Naive thymus-derived CD4-positive, alpha-beta T cell (primary cell): ENCODE data around the gene CCDC87. TPM values are rescaled to one million over a fixed set of nuclear protein-coding genes. Genes with fewer than 3 reads are reported as not detected.
A peak's percentile ranks its signal among the peaks of the same experiment; 100 is the strongest.

Experiments used
- ATAC-seq: fragments of 150-1000 bp; cut with Tn5 transposase; 2 replicates; pipeline ENCODE4 v1.10.0; 2021; ENCODE audit warnings: mild to moderate bottlenecking, moderate library complexity
- CTCF ChIA-PET: fragments of 350-600 bp; sonication (Branson Sonifier 250); formaldehyde crosslinking; loops from one replicate; lab custom pipeline; 2021; ENCODE audit warnings: antibody characterized with exemption; lab: Charles Lee
- POLR2A ChIA-PET: fragments of 350-600 bp; sonication (Branson Sonifier 250); formaldehyde crosslinking; loops from one replicate; lab custom pipeline; 2021; ENCODE audit warnings: antibody characterized with exemption, inconsistent platforms; lab: Charles Lee
- DNase-seq, 9 donors: peaks; one replicate each; pipeline versions ENCODE4 v3.0.0 to v3.0.0-alpha.2; 2020 to 2022; ENCODE audit warnings: mixed read lengths in 1 of 9
- H3K27ac ChIP-seq: one replicate; pipeline ENCODE4 v1.7.0; 2013; ENCODE audit warnings: mild to moderate bottlenecking, low read depth, low read length, moderate library complexity
- H3K27me3 ChIP-seq, 2 donors: one replicate each; pipeline ENCODE4 v1.7.0; 2013; ENCODE audit warnings: low read length in 2 of 2, mild to moderate bottlenecking in 2 of 2, moderate library complexity in 2 of 2; ENCODE audit not compliant: control insufficient read depth in 2 of 2, insufficient read depth in 2 of 2
- H3K36me3 ChIP-seq, 3 experiments: 1 replicate in 2 of 3; 2 replicates in 1 of 3; pipeline ENCODE4 v1.7.0; 2013; ENCODE audit warnings: low read length in 3 of 3, mild to moderate bottlenecking in 3 of 3, moderate library complexity in 1 of 3; ENCODE audit not compliant: insufficient read depth in 3 of 3, control insufficient read depth in 2 of 3
- H3K4me1 ChIP-seq, 2 donors: one replicate each; pipeline ENCODE4 v1.7.0; 2013; ENCODE audit warnings: low read length in 2 of 2, mild to moderate bottlenecking in 2 of 2, moderate library complexity in 1 of 2; ENCODE audit not compliant: control insufficient read depth in 2 of 2, insufficient read depth in 2 of 2
- H3K4me3 ChIP-seq: 2 replicates; pipeline ENCODE4 v1.7.0; 2013; ENCODE audit warnings: mild to moderate bottlenecking, low read length
- H3K9me3 ChIP-seq, 3 experiments: 1 replicate in 2 of 3; 2 replicates in 1 of 3; pipeline ENCODE4 v1.7.0; 2013; ENCODE audit warnings: low read length in 3 of 3; ENCODE audit not compliant: control insufficient read depth in 2 of 3
- H3K27ac Mint-ChIP-seq, 9 donors: one replicate each; pipeline ENCODE4 v1.8.0; 2020 to 2022; ENCODE audit warnings: mixed read lengths in 9 of 9, mild to moderate bottlenecking in 8 of 9, moderate library complexity in 5 of 9, inconsistent platforms in 2 of 9
- H3K27me3 Mint-ChIP-seq, 5 donors: one replicate each; pipeline ENCODE4 v1.8.0; 2021 to 2022; ENCODE audit warnings: mixed read lengths in 5 of 5, mild to moderate bottlenecking in 1 of 5
- H3K36me3 Mint-ChIP-seq, 5 donors: one replicate each; pipeline ENCODE4 v1.8.0; 2020 to 2022; ENCODE audit warnings: mixed read lengths in 5 of 5, mild to moderate bottlenecking in 3 of 5, inconsistent platforms in 1 of 5
- H3K4me1 Mint-ChIP-seq, 7 donors: one replicate each; pipeline ENCODE4 v1.8.0; 2020 to 2022; ENCODE audit warnings: mixed read lengths in 7 of 7, mild to moderate bottlenecking in 3 of 7, inconsistent platforms in 1 of 7
- H3K4me3 Mint-ChIP-seq, 10 donors: one replicate each; pipeline ENCODE4 v1.8.0; 2020 to 2022; ENCODE audit warnings: mild to moderate bottlenecking in 10 of 10, mixed read lengths in 10 of 10, moderate library complexity in 6 of 10, inconsistent platforms in 2 of 10
- H3K9me3 Mint-ChIP-seq, 11 donors: one replicate each; pipeline ENCODE4 v1.8.0; 2020 to 2022; ENCODE audit warnings: mixed read lengths in 11 of 11, mild to moderate bottlenecking in 4 of 11, inconsistent platforms in 1 of 11, moderate library complexity in 1 of 11
- intact Hi-C, 2 donors: fragments of 100-400 bp; cut with micrococcal nuclease; formaldehyde crosslinking; loops; one replicate each; pipeline ENCODE4 v1.15.1; 2023
- polyA plus RNA-seq, 2 donors: library from polyadenylated mRNA; unstranded; fragments of 300-500 nt; fragmentation: Illumina TruSeq; gene quantifications; one replicate each; pipeline ENCODE4 v1.2.3, GENCODE V29; 2021
- total RNA-seq, 6 experiments: library from RNA in 5 of 6; stranded (reverse) in 5 of 6; gene quantifications; 1 replicate in 5 of 6; 2 replicates in 1 of 6; pipeline ENCODE4 v1.2.3 and lab custom pipeline; 2021 to 2026

CCDC87 gene
- total and polyA plus RNA-seq, 7 experiments from 2014 or later = 0.11 to 1.2 (median 0.60) TPM; not detected in 3

- Histone ChIP-seq H3K4me3 (no peak overlapping the region), H3K27ac (no peak overlapping the region), H3K27me3 (no peaks in the 10 kb centered on the region), H3K9me3 (no peaks in the 10 kb centered on the region), H3K4me1 (peaks cover 0 to 6% of the 10 kb centered on the region in 2 donors), H3K36me3 (no peaks in the 10 kb centered on the region)
- Mint-ChIP-seq H3K4me3 (no peak overlapping the region), H3K9me3 (peaks cover 0 to 13% (median 4%) of the 10 kb centered on the region in 11 donors), H3K36me3 (peaks cover 0 to 5% (median 0%) of the 10 kb centered on the region in 5 donors), H3K27me3 (peaks cover 0 to 13% (median 3%) of the 10 kb centered on the region in 5 donors), H3K27ac (no peak overlapping the region), H3K4me1 (peaks cover 0 to 11% (median 8%) of the 10 kb centered on the region in 7 donors)
- intact Hi-C loops = no loop called here
- ATAC-seq (no peak), DNase-seq (no peak)
- ChIA-PET CTCF (interaction anchor here (0.6 to 7.9 kb wide), 4 partner anchors 10 to 193 kb away, joined by 3 to 137 read pairs (median 4); partner anchors contain the start of gene RBM4B), POLR2A (interaction anchor here (0.9 to 3.2 kb wide), 2 partner anchors 35 to 97 kb away, joined by 5 to 27 read pairs; partner anchors contain the start of genes RBM14 and RBM4B)
Observed at GRCh38 chr11:66581261-66581660, 11.6 kb downstream of the CCDC87 start.

GRCh38 chr11:66580803-66581202 is 12.1 kb downstream of the CCDC87 start:
- Mint-ChIP-seq H3K27ac (no peak overlapping the region), H3K9me3 (peaks cover 0 to 13% (median 4%) of the 10 kb centered on the region in 11 donors), H3K27me3 (peaks cover 0 to 13% (median 3%) of the 10 kb centered on the region in 5 donors), H3K36me3 (peaks cover 0 to 5% (median 0%) of the 10 kb centered on the region in 5 donors), H3K4me1 (peaks cover 0 to 11% (median 8%) of the 10 kb centered on the region in 7 donors), H3K4me3 (no peak overlapping the region)
- CTCF ChIA-PET = interaction anchor here (0.6 to 7.9 kb wide), 5 partner anchors 10 to 192 kb away, joined by 3 to 137 read pairs (median 4); partner anchors contain the start of genes CCDC87, CCS and RBM4B
- intact Hi-C loops = no loop called here
- H3K27me3 ChIP-seq = no peaks in the 10 kb centered on the region
- no peak overlapping the region for H3K27ac ChIP-seq
- H3K36me3 ChIP-seq = no peaks in the 10 kb centered on the region
- H3K4me3 ChIP-seq = no peak overlapping the region
- no peak for ATAC-seq
- DNase-seq = peak in 1 of 9 donors; percentile 28
- H3K9me3 ChIP-seq = no peaks in the 10 kb centered on the region
- peaks cover 0 to 6% of the 10 kb centered on the region in 2 donors for H3K4me1 ChIP-seq
- POLR2A ChIA-PET = interaction anchor here (0.9 to 3.2 kb wide), 2 partner anchors 36 to 97 kb away, joined by 5 to 27 read pairs; partner anchors contain the start of genes RBM14 and RBM4B

GRCh38 chr11:66579017-66579606 is 13.8 kb downstream of the CCDC87 start:
- Histone ChIP-seq H3K4me3 (no peak overlapping the region), H3K27me3 (no peaks in the 10 kb centered on the region), H3K4me1 (peaks cover 0 to 6% of the 10 kb centered on the region in 2 donors), H3K36me3 (no peaks in the 10 kb centered on the region), H3K9me3 (no peaks in the 10 kb centered on the region), H3K27ac (no peak overlapping the region)
- H3K27ac Mint-ChIP-seq = peak overlapping the region in 2 of 9 donors; percentile 65 to 71
- peak overlapping the region in 2 of 10 donors; percentile 22 to 53 for H3K4me3 Mint-ChIP-seq
- intact Hi-C loops = loop anchor here (1.0 to 5.0 kb wide), 6 partner anchors 38 to 255 kb away; partner anchors contain the start of genes RBM14 (in 2 of the 2) and RBM4 (in 1 of the 2)
- ChIA-PET POLR2A (interaction anchor here (1.0 to 3.2 kb wide), 3 partner anchors 37 to 99 kb away, joined by 3 to 27 read pairs (median 3); partner anchors contain the start of genes RBM14 and RBM4B), CTCF (interaction anchor here (0.6 to 7.9 kb wide), 9 partner anchors 11 to 100 kb away, joined by 3 to 137 read pairs (median 4); partner anchors contain the start of genes CCDC87, CCS, CTSF and RBM14)
- peak; percentile 51 to 78 (median 66) for DNase-seq
- H3K36me3 Mint-ChIP-seq = peaks cover 0 to 5% (median 0%) of the 10 kb centered on the region in 5 donors
- peaks cover 0 to 11% (median 8%) of the 10 kb centered on the region in 7 donors for H3K4me1 Mint-ChIP-seq
- peak; percentile 91 for ATAC-seq
- H3K27me3 Mint-ChIP-seq = peaks cover 0 to 25% (median 15%) of the 10 kb centered on the region in 5 donors
- H3K9me3 Mint-ChIP-seq = peaks cover 0 to 13% (median 4%) of the 10 kb centered on the region in 11 donors

- peaks cover 6 to 51% (median 16%) of the 10 kb centered on the region in 5 donors for H3K27me3 Mint-ChIP-seq
- Histone ChIP-seq H3K9me3 (no peaks in the 10 kb centered on the region), H3K4me1 (peaks cover 0 to 6% of the 10 kb centered on the region in 2 donors), H3K36me3 (no peaks in the 10 kb centered on the region), H3K4me3 (no peak overlapping the region), H3K27me3 (no peaks in the 10 kb centered on the region), H3K27ac (no peak overlapping the region)
- no peaks in the 10 kb centered on the region for H3K9me3 Mint-ChIP-seq
- intact Hi-C loops = no loop called here
- no peaks in the 10 kb centered on the region for H3K36me3 Mint-ChIP-seq
- peaks cover 2 to 13% (median 8%) of the 10 kb centered on the region in 7 donors for H3K4me1 Mint-ChIP-seq
- ChIA-PET POLR2A (no interaction called here), CTCF (no interaction called here)
- H3K27ac Mint-ChIP-seq = no peak overlapping the region
- H3K4me3 Mint-ChIP-seq = peak overlapping the region in 1 of 10 donors; percentile 58
- DNase-seq (no peak), ATAC-seq (no peak)
Observed at GRCh38 chr11:66570850-66571180, 22.0 kb downstream of the CCDC87 start.

- no peak for DNase-seq
- POLR2A ChIA-PET = interaction anchor here (0.7 kb wide), 2 partner anchors 112 to 610 kb away, joined by 4 read pairs; no protein-coding TSS in a partner anchor
- no peak overlapping the region for H3K27ac ChIP-seq
- no peak overlapping the region for H3K4me3 ChIP-seq
- Mint-ChIP-seq H3K36me3 (peaks cover 0 to 3% (median 0%) of the 10 kb centered on the region in 5 donors), H3K27me3 (peaks cover 6 to 45% (median 11%) of the 10 kb centered on the region in 5 donors), H3K4me1 (peaks cover 2 to 13% (median 8%) of the 10 kb centered on the region in 7 donors), H3K4me3 (peak overlapping the region in 3 of 10 donors; percentile 6 to 58 (median 40)), H3K27ac (no peak overlapping the region), H3K9me3 (no peaks in the 10 kb centered on the region)
- H3K9me3 ChIP-seq = no peaks in the 10 kb centered on the region
- no peaks in the 10 kb centered on the region for H3K27me3 ChIP-seq
- H3K36me3 ChIP-seq = no peaks in the 10 kb centered on the region
- intact Hi-C loops = no loop called here
- no peak for ATAC-seq
- CTCF ChIA-PET = interaction anchor here (0.7 to 2.9 kb wide), 3 partner anchors 108 to 116 kb away, joined by 3 to 20 read pairs (median 4); partner anchors contain the start of gene RBM4B
- H3K4me1 ChIP-seq = peaks cover 0 to 6% of the 10 kb centered on the region in 2 donors
Observed at GRCh38 chr11:66570079-66570849, 22.6 kb downstream of the CCDC87 start.

- CTCF ChIA-PET = interaction anchor here (0.6 to 2.9 kb wide), 6 partner anchors 8 to 1836 kb away, joined by 3 to 20 read pairs (median 4); partner anchors contain the start of gene RBM4B
- POLR2A ChIA-PET = interaction anchor here (0.6 to 3.0 kb wide), 8 partner anchors 10 to 917 kb away, joined by 3 to 18 read pairs (median 4); partner anchors contain the start of genes RBM14, RBM4B and ZDHHC24
- peak overlapping the region in 2 of 9 donors; percentile 77 to 88 for H3K27ac Mint-ChIP-seq
Observed at GRCh38 chr11:66569076-66569475, 23.8 kb downstream of the CCDC87 start.

More at GRCh38 chr11:66569076-66569475, 23.8 kb downstream of the CCDC87 start:
- no peak for ATAC-seq
- H3K27me3 ChIP-seq = no peaks in the 10 kb centered on the region
- H3K4me3 ChIP-seq = no peak overlapping the region
- intact Hi-C loops = loop anchor here in 1 of 2 donors (2.0 kb wide), 1 partner anchor 22 kb away; the partner anchor contains the start of genes ACTN3 and ZDHHC24
- Mint-ChIP-seq H3K9me3 (no peaks in the 10 kb centered on the region), H3K4me1 (peaks cover 2 to 13% (median 8%) of the 10 kb centered on the region in 7 donors), H3K36me3 (peaks cover 0 to 3% (median 0%) of the 10 kb centered on the region in 5 donors), H3K4me3 (peak overlapping the region in 5 of 10 donors; percentile 78 to 89 (median 82)), H3K27me3 (peaks cover 0 to 39% (median 4%) of the 10 kb centered on the region in 5 donors)
- H3K4me1 ChIP-seq = peaks cover 0 to 6% of the 10 kb centered on the region in 2 donors
- no peaks in the 10 kb centered on the region for H3K36me3 ChIP-seq
- no peak for DNase-seq
- H3K9me3 ChIP-seq = no peaks in the 10 kb centered on the region
- no peak overlapping the region for H3K27ac ChIP-seq
